HepG2 (cell line): ENCODE results near the gene FAM200B.

Experiments used
- BRD4 ChIP-seq: sonication (generic); formaldehyde crosslinking; IDR thresholded peaks from 2 replicates; pipeline ENCODE4 v1.4.0; 2020; ENCODE audit warnings: missing genetic modification reagents
- CTCF ChIP-seq: sonication (generic); formaldehyde crosslinking; IDR thresholded peaks from 2 replicates; pipeline ENCODE4 v1.5.0; 2020; ENCODE audit warnings: mild to moderate bottlenecking, missing genetic modification reagents, moderate library complexity
- DBP ChIP-seq: sonication (generic); formaldehyde crosslinking; IDR thresholded peaks from 2 replicates; pipeline ENCODE4 v1.4.0; 2020; ENCODE audit warnings: missing genetic modification reagents; ENCODE audit errors: not compliant biosample characterization
- EZH2 ChIP-seq: conservative IDR thresholded peaks from 2 replicates; pipeline ENCODE4 v1.6.1; 2012; ENCODE audit warnings: mild to moderate bottlenecking, low read depth, low read length, moderate library complexity
- HOXA5 ChIP-seq: sonication (generic); formaldehyde crosslinking; IDR thresholded peaks from 2 replicates; pipeline ENCODE4 v1.4.0; 2020; ENCODE audit warnings: missing genetic modification reagents
- MEIS2 ChIP-seq: sonication (generic); formaldehyde crosslinking; IDR thresholded peaks from 2 replicates; pipeline ENCODE4 v1.9.0; 2021; ENCODE audit warnings: mild to moderate bottlenecking, missing genetic modification reagents
- POLR2AphosphoS2 ChIP-seq: IDR thresholded peaks from 2 replicates; pipeline ENCODE4 v1.6.1; 2011; ENCODE audit warnings: low read depth, low read length, improper control_type of control experiment
- PRPF4 ChIP-seq: fragments of 200-400 bp; formaldehyde crosslinking; IDR thresholded peaks from 2 replicates; pipeline ENCODE4 v1.6.1; 2016; ENCODE audit warnings: low read length, low read depth; ENCODE audit not compliant: poor library complexity, severe bottlenecking
- XRCC5 ChIP-seq: fragments of 200-400 bp; formaldehyde crosslinking; optimal IDR thresholded peaks from 2 replicates; pipeline ENCODE3; 2017; ENCODE audit warnings: mild to moderate bottlenecking, low read length
- ZNF280D ChIP-seq: sonication (generic); formaldehyde crosslinking; IDR thresholded peaks from 2 replicates; pipeline ENCODE4 v1.5.1; 2020; ENCODE audit warnings: mild to moderate bottlenecking, missing genetic modification reagents
- ZNF3 ChIP-seq: IDR thresholded peaks from 2 replicates; pipeline ENCODE4 v1.7.0; 2017; ENCODE audit warnings: inconsistent platforms
- ZNF670 ChIP-seq: sonication (generic); formaldehyde crosslinking; IDR thresholded peaks from 2 replicates; pipeline ENCODE4 v1.8.0; 2022; ENCODE audit warnings: mild to moderate bottlenecking, missing genetic modification reagents, borderline replicate concordance
- ZNF775 ChIP-seq: sonication (generic); formaldehyde crosslinking; IDR thresholded peaks from 2 replicates; pipeline ENCODE4 v1.4.0; 2020; ENCODE audit warnings: missing genetic modification reagents, mild to moderate bottlenecking, moderate library complexity, borderline replicate concordance

- no peak for TF ChIP-seq EZH2
- TF ChIP-seq PRPF4: no peak
- no peak for TF ChIP-seq XRCC5
- no peak for TF ChIP-seq POLR2AphosphoS2
- TF ChIP-seq ZNF775 (CRISPR knock-in tag): no peak
- TF ChIP-seq ZNF3 (CRISPR knock-in tag): no peak
- no peak for TF ChIP-seq MEIS2
- TF ChIP-seq DBP (CRISPR knock-in tag): no peak
- no peak for TF ChIP-seq ZNF280D (CRISPR knock-in tag)
- no peak for TF ChIP-seq BRD4
- TF ChIP-seq HOXA5 (CRISPR knock-in tag): no peak
- no peak for TF ChIP-seq CTCF (CRISPR knock-in tag)
- TF ChIP-seq ZNF670 (CRISPR knock-in tag): no peak
Measured at GRCh38 chr4:15674926-15675325, 6.7 kb upstream of the FAM200B start.
